ENCODE results near the gene TAGLN3. TPM values are rescaled to one million over a fixed set of nuclear protein-coding genes. Genes with fewer than 3 reads are reported as not detected.

Gene TAGLN3
- total and polyA plus RNA-seq, 9 donors: 0.19 TPM; not detected in 8

GRCh38 chr3:111967068-111967467 lies 31.7 kb upstream of the TAGLN3 start:
- no peak for DNase-seq
- H3K27ac ChIP-seq: no peak overlapping the region
- 13 to 27% (median 27%) methylated on average over 3 of the region's 3 CpGs for WGBS, 3 donors

GRCh38 chr3:111967651-111968274 lies 31.0 kb upstream of the TAGLN3 start:
- Histone ChIP-seq H3K27ac (no peak overlapping the region), H3K9me3 (no peaks in the 10 kb centered on the region), H3K27me3 (no peaks in the 10 kb centered on the region), H3K4me3 (no peak overlapping the region), H3K36me3 (no peaks in the 10 kb centered on the region), H3K4me1 (ENCODE audit: insufficient read depth) (peaks cover 9% of the 10 kb centered on the region)
- intact Hi-C loops (cut with DNase I): loop anchor here (2.0 to 10.0 kb wide), 5 partner anchors 103 to 251 kb away; partner anchors contain the start of gene PHLDB2 (in 1 of the 4)
- peak; percentile 35 to 87 (median 80) for TF ChIP-seq CTCF (IDR thresholded peaks at IDR 0.05)
- TF ChIP-seq EP300 (IDR thresholded peaks at IDR 0.05): no peak
- DNase-seq: peak; percentile 71 to 87 (median 86)
- 9 to 10% (median 10%) methylated on average over 8 of the region's 8 CpGs for WGBS, 3 donors

More at GRCh38 chr3:111967068-111967467, 31.7 kb upstream of the TAGLN3 start:
- Histone ChIP-seq H3K4me1 (ENCODE audit: insufficient read depth) (peaks cover 9% of the 10 kb centered on the region), H3K27me3 (no peaks in the 10 kb centered on the region), H3K36me3 (no peaks in the 10 kb centered on the region), H3K4me3 (no peak overlapping the region), H3K9me3 (no peaks in the 10 kb centered on the region)
- TF ChIP-seq CTCF (IDR thresholded peaks at IDR 0.05) (no peak), EP300 (IDR thresholded peaks at IDR 0.05) (no peak), POLR2A (IDR thresholded peaks at IDR 0.05) (no peak)
- intact Hi-C loops (cut with DNase I): loop anchor here (2.0 to 10.0 kb wide), 5 partner anchors 102 to 250 kb away; partner anchors contain the start of gene PHLDB2 (in 1 of the 4)

- H3K27me3 ChIP-seq: no peaks in the 10 kb centered on the region
- no peak overlapping the region for H3K4me3 ChIP-seq
- TF ChIP-seq POLR2A (IDR thresholded peaks at IDR 0.05) (no peak), EP300 (IDR thresholded peaks at IDR 0.05) (no peak), CTCF (IDR thresholded peaks at IDR 0.05) (no peak)
- DNase-seq: no peak
- H3K27ac ChIP-seq: no peak overlapping the region
- no peaks in the 10 kb centered on the region for H3K9me3 ChIP-seq
- intact Hi-C loops (cut with DNase I): loop anchor here (5.0 to 10.0 kb wide), 4 partner anchors 104 to 251 kb away; partner anchors contain the start of gene PHLDB2 (in 1 of the 4)
- H3K36me3 ChIP-seq: no peaks in the 10 kb centered on the region
- WGBS, 3 donors: 52 to 67% (median 60%) methylated on average over 5 of the region's 5 CpGs
- H3K4me1 ChIP-seq (ENCODE audit: insufficient read depth): peaks cover 9% of the 10 kb centered on the region
Observed at GRCh38 chr3:111968319-111969054, 30.2 kb upstream of the TAGLN3 start.

GRCh38 chr3:111970376-111970775 lies 28.3 kb upstream of the TAGLN3 start:
- H3K4me1 ChIP-seq (ENCODE audit: insufficient read depth): peaks cover 9% of the 10 kb centered on the region
- no peak overlapping the region for H3K4me3 ChIP-seq
- H3K9me3 ChIP-seq: no peaks in the 10 kb centered on the region
- H3K27me3 ChIP-seq: no peaks in the 10 kb centered on the region
- intact Hi-C loops (cut with DNase I): no loop called here
- WGBS, 3 donors: 90 to 91% (median 90%) methylated on average over 3 of the region's 3 CpGs
- no peak for DNase-seq
- no peaks in the 10 kb centered on the region for H3K36me3 ChIP-seq
- H3K27ac ChIP-seq: no peak overlapping the region
- TF ChIP-seq POLR2A (IDR thresholded peaks at IDR 0.05) (no peak), CTCF (IDR thresholded peaks at IDR 0.05) (no peak), EP300 (IDR thresholded peaks at IDR 0.05) (no peak)

All from ovary (tissue), 9 donors.